Measurements from ENCODE around the gene ERG. TPM values are rescaled to one million over a fixed set of nuclear protein-coding genes. Genes with fewer than 3 reads are reported as not detected.

Gene ERG
- total RNA-seq, 1 experiment from 2014 or later = not detected

DNA sequence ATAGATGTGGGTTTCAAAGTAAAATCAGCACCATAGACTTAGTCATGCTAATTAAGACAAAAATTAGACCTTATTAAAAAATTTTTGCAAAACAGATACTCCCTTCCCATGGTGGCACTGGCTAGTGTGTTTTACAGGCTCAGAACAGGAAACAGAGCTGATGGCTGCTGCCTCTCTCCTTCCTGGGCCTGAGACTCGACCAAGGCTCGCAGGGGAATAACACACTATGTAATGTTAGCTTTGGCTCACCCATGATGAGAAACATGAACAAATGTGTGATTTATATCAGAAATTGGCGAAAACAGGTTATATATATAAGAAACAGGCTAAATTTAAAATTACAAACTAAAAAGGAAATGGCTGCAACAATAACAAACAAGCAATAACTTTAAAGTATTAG lies 50.7 kb downstream of the ERG start:
- DNase-seq (ENCODE audit: low spot score) = no peak
- in situ Hi-C loops (cut with HindIII; ENCODE audit: low sequenced_read_pairs) = no loop called here

GRCh38 chr21:38444691-38445090 lies 53.6 kb downstream of the ERG start:
- in situ Hi-C loops (cut with HindIII; ENCODE audit: low sequenced_read_pairs) = no loop called here
- DNase-seq (ENCODE audit: low spot score) = no peak

GRCh38 chr21:38443110-38443509 lies 55.2 kb downstream of the ERG start:
- in situ Hi-C loops (cut with HindIII; ENCODE audit: low sequenced_read_pairs) = no loop called here
- no peak for DNase-seq (ENCODE audit: low spot score)

DNA sequence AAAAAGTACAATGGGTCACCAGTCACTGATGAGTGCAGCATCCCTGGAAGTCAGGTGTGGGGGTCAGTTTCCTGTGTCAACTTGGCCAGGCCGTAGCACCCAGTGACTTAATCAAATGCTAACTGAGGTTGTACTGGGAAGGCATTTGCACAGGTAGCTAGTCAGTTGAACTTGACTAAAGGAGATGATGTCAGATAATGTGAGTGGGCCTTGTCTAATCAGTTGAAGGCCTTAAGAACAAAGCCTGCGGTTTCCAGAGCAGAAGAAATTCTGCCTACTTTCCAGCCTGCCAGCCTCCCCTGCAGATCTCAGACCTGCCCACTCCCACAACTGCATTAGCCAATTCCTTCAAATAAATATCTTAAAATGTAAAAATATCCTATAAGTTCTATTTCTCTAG lies 57.1 kb downstream of the ERG start:
- in situ Hi-C loops (cut with HindIII; ENCODE audit: low sequenced_read_pairs) = no loop called here
- no peak for DNase-seq (ENCODE audit: low spot score)

GRCh38 chr21:38440746-38441145 lies 57.5 kb downstream of the ERG start:
- no peak for DNase-seq (ENCODE audit: low spot score)
- in situ Hi-C loops (cut with HindIII; ENCODE audit: low sequenced_read_pairs) = no loop called here

DNA sequence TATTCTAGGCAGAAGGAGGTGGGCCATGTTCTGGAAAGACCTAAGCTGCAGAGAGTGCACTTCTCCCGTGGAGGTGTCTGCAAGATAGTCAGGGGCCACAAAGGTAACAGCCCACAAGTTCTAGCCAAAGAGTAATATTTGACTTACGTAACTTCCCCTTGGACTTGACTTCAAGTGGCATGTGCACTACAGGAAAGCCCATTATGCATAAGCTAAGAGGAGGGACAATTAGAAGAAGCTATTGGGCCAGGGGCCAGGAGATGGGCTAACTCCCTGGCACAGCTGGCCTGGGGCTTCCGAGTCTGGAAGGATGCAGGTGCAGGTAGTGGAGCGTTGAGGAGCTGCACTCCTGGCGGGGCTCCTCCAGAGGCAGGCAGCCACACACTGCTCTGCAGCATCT lies 58.3 kb downstream of the ERG start:
- in situ Hi-C loops (cut with HindIII; ENCODE audit: low sequenced_read_pairs) = no loop called here

GRCh38 chr21:38439426-38439825 lies 58.9 kb downstream of the ERG start:
- in situ Hi-C loops (cut with HindIII; ENCODE audit: low sequenced_read_pairs) = no loop called here
- DNase-seq (ENCODE audit: low spot score) = no peak

More for the DNA sequence above, 58.3 kb downstream of the ERG start:
- DNase-seq (ENCODE audit: low spot score) = no peak

GRCh38 chr21:38438462-38438893 lies 59.8 kb downstream of the ERG start:
- in situ Hi-C loops (cut with HindIII; ENCODE audit: low sequenced_read_pairs) = no loop called here
- no peak for DNase-seq (ENCODE audit: low spot score)

DNA sequence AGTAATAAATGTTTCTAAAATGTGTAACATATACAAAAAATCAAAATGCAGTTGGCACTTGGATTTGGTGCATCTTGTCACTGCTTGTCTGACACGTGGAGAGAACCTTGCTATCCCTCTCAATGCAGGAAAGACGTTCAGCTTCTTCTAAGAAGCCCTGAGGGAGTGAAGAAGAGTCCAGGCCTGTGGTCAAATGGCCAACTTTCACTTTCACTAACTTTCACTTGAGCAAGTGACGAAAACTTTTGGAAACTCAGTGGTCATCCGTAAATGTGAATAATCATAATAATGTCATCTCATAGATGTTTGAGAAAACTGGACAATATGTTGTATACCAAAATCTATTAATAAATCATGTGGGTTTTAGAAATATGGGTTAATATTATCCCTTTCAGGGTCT lies 61.9 kb downstream of the ERG start:
- DNase-seq (ENCODE audit: low spot score) = no peak
- in situ Hi-C loops (cut with HindIII; ENCODE audit: low sequenced_read_pairs) = no loop called here

GRCh38 chr21:38434913-38435533 lies 63.3 kb downstream of the ERG start:
- no peak for DNase-seq (ENCODE audit: low spot score)
- in situ Hi-C loops (cut with HindIII; ENCODE audit: low sequenced_read_pairs) = no loop called here

DNA sequence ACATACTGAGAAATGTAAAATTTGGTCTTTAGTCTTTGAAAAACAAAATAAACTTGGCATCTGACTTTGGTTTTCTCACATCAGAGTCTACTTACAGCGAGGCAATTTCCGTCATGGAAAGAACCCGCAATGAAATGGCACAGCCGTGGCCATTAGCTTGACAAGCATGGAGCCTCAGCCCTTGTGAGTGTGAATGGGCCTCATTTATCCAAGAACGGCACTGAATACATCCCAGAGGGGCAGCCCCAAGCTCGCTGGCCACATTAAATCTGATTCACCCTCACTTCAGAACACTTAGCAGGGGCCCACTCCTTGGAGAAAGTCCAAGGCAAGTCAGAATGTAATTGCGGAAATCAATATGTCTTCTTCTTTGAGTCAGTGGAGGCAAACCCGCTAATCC lies 64.8 kb downstream of the ERG start:
- no peak for DNase-seq (ENCODE audit: low spot score)
- in situ Hi-C loops (cut with HindIII; ENCODE audit: low sequenced_read_pairs) = no loop called here

- in situ Hi-C loops (cut with HindIII; ENCODE audit: low sequenced_read_pairs) = no loop called here
- DNase-seq (ENCODE audit: low spot score) = no peak
These were observed 67.8 kb downstream of the ERG start for GRCh38 chr21:38430401-38430984.

DNA sequence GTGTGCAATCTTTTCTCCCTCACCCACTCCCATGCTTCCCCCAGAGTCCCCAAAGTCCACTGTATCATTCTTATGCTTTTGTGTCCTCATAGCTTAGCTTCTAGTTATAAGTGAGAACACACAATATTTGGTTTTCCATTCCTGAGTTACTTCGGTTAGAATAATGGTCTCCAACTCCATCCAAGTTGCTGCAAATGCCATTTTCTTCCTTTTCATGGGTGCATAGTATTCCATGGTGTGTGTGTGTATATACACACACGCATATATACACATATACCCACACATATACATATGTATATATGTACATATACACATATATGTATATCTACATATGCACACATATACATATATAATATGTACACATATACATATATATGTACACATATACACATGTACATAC lies 69.3 kb downstream of the ERG start:
- DNase-seq (ENCODE audit: low spot score) = no peak
- in situ Hi-C loops (cut with HindIII; ENCODE audit: low sequenced_read_pairs) = no loop called here

- in situ Hi-C loops (cut with HindIII; ENCODE audit: low sequenced_read_pairs) = no loop called here
- no peak for DNase-seq (ENCODE audit: low spot score)
These were observed 70.1 kb downstream of the ERG start for GRCh38 chr21:38428211-38428610.

- DNase-seq (ENCODE audit: low spot score) = no peak
- in situ Hi-C loops (cut with HindIII; ENCODE audit: low sequenced_read_pairs) = no loop called here
These were observed 73.8 kb downstream of the ERG start for GRCh38 chr21:38424305-38425019.

GRCh38 chr21:38422082-38422481 lies 76.2 kb downstream of the ERG start:
- in situ Hi-C loops (cut with HindIII; ENCODE audit: low sequenced_read_pairs) = no loop called here
- DNase-seq (ENCODE audit: low spot score) = peak; percentile 13

GRCh38 chr21:38420140-38420539 lies 78.1 kb downstream of the ERG start:
- in situ Hi-C loops (cut with HindIII; ENCODE audit: low sequenced_read_pairs) = no loop called here
- DNase-seq (ENCODE audit: low spot score) = no peak

DNA sequence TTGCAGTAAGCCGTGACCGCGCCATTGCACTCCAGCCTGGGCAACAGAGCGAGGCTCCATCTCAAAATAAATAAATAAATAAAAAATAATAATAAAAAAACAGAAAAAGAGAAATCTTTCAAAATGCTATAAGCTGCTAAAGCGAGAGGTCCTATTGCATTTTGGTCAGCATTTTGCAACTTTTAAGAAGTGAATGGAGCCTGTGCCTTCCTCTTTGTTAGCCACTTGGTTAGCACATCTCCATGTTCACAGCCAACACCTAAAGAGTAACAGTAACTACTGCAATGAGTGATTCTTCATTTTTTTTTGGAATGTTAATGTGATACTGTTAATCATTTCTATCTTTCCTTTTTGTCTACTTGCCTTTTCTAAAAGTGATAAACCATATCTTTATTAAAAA lies 80.6 kb downstream of the ERG start:
- no peak for DNase-seq (ENCODE audit: low spot score)
- in situ Hi-C loops (cut with HindIII; ENCODE audit: low sequenced_read_pairs) = no loop called here

GRCh38 chr21:38416791-38417190 lies 81.5 kb downstream of the ERG start:
- no peak for DNase-seq (ENCODE audit: low spot score)
- in situ Hi-C loops (cut with HindIII; ENCODE audit: low sequenced_read_pairs) = no loop called here

DNA sequence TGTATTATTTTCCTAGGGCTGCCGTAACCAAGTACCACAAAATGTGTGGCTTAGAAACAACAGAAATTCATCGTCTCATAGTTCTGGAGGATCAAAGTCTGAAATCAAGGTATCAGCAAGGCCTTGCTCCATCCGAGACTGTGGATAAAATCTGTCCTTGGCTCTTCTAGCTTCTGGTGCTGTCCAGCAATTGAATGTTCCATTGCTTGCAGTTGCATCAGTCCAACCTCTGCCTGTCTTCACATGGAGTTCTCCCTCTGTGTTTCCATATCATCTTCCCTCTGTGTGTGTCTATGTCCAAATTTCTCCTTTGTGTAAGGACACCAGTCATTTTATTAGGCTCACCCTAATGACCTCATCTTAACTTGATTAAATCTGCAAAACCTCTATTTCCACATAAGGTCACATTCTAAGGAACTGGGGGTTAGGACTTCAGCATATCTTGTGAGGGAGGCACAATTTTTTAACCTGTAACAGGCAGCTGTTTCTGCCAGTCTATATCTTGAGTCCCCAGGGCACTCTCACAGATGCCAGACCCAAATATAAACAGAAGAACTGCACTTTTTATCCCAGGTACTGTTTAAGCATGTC lies 84.2 kb downstream of the ERG start:
- DNase-seq (ENCODE audit: low spot score) = no peak
- in situ Hi-C loops (cut with HindIII; ENCODE audit: low sequenced_read_pairs) = no loop called here
